Measurements from ENCODE around the gene UPF2. TPM values are rescaled to one million over a fixed set of nuclear protein-coding genes. Genes with fewer than 3 reads are reported as not detected.

The UPF2 gene
- total and polyA plus RNA-seq, 2 donors (not counting 1 experiment from before 2014, with no cell fraction given), result 8.9 to 60.0 TPM

GRCh38 chr10:11910102-11910501, 132.5 kb downstream of the UPF2 start:
- H3K9me3 Mint-ChIP-seq (ENCODE audit: insufficient read depth), result no peaks in the 10 kb centered on the region

GRCh38 chr10:11909618-11910017, 133.0 kb downstream of the UPF2 start:
- no peak overlapping the region for H3K4me2 ChIP-seq (replicated peaks; ENCODE audit: low read depth, low read length, poor library complexity, severe bottlenecking)
- 95% methylated on average over 10 of the region's 10 CpGs for WGBS (ENCODE audit: insufficient coverage)
- ChIA-PET CTCF (no interaction called here), POLR2A (no interaction called here)
- H3K4me3 Mint-ChIP-seq, result no peak overlapping the region
- TF ChIP-seq CTCF (IDR thresholded peaks at IDR 0.05), result no peak
- no peak for TF ChIP-seq EZH2 (IDR thresholded peaks at IDR 0.05; ENCODE audit: borderline replicate concordance, insufficient read depth, low read depth, low read length, poor library complexity, severe bottlenecking)
- peaks cover 3% of the 10 kb centered on the region for H3K27me3 Mint-ChIP-seq
- peaks cover 2% of the 10 kb centered on the region for H3K4me1 Mint-ChIP-seq
- H3K4me1 ChIP-seq (ENCODE audit: control insufficient read depth in 2 of 2, insufficient read depth in 2 of 2, low read length in 2 of 2), result no peaks in the 10 kb centered on the region
- no peak overlapping the region for H3K27ac ChIP-seq (ENCODE audit: low read length in 2 of 2)
- H2AFZ ChIP-seq (ENCODE audit: insufficient read depth, low read depth, low read length, poor library complexity, severe bottlenecking), result no peak overlapping the region
- ATAC-seq (ENCODE audit: low read depth), result no peak
- H3K9me3 ChIP-seq (ENCODE audit: control extremely low read depth in 1 of 3, control insufficient read depth in 2 of 3, insufficient read depth in 1 of 3, low read length in 2 of 3), result no peaks in the 10 kb centered on the region
- no peaks in the 10 kb centered on the region for H3K9me3 Mint-ChIP-seq (ENCODE audit: insufficient read depth)
- H3K79me2 ChIP-seq (ENCODE audit: control insufficient read depth, insufficient read depth, low read length), result no peaks in the 10 kb centered on the region
- H3K4me3 ChIP-seq (ENCODE audit: control extremely low read depth in 1 of 5, extremely low read depth in 1 of 5, insufficient read depth in 1 of 5, low read depth in 2 of 5, low read length in 4 of 5), result no peak overlapping the region
- H4K20me1 ChIP-seq (ENCODE audit: control insufficient read depth, insufficient read depth, low read length, poor library complexity, severe bottlenecking), result no peaks in the 10 kb centered on the region
- intact Hi-C loops (cut with micrococcal nuclease), result no loop called here
- no peak overlapping the region for H3K27ac Mint-ChIP-seq
- H3K9ac ChIP-seq (ENCODE audit: low read length), result no peak overlapping the region
- no peaks in the 10 kb centered on the region for H3K27me3 ChIP-seq (replicated peaks in 1 of 4; ENCODE audit: control extremely low read depth in 1 of 4, control insufficient read depth in 3 of 4, insufficient read depth in 4 of 4, low read length in 3 of 4)
- no peaks in the 10 kb centered on the region for H3K36me3 ChIP-seq (replicated peaks in 1 of 2; ENCODE audit: control extremely low read depth in 1 of 2, control insufficient read depth in 1 of 2, extremely low read depth in 1 of 2, insufficient read depth in 2 of 2, low read length in 1 of 2)
- no peak for DNase-seq

More at GRCh38 chr10:11910102-11910501, 132.5 kb downstream of the UPF2 start:
- Histone ChIP-seq H3K4me2 (replicated peaks; ENCODE audit: low read depth, low read length, poor library complexity, severe bottlenecking) (no peak overlapping the region), H3K4me1 (ENCODE audit: control insufficient read depth in 2 of 2, insufficient read depth in 2 of 2, low read length in 2 of 2) (no peaks in the 10 kb centered on the region), H3K9ac (ENCODE audit: low read length) (no peak overlapping the region), H3K9me3 (ENCODE audit: control extremely low read depth in 1 of 3, control insufficient read depth in 2 of 3, insufficient read depth in 1 of 3, low read length in 2 of 3) (no peaks in the 10 kb centered on the region), H3K36me3 (replicated peaks in 1 of 2; ENCODE audit: control extremely low read depth in 1 of 2, control insufficient read depth in 1 of 2, extremely low read depth in 1 of 2, insufficient read depth in 2 of 2, low read length in 1 of 2) (no peaks in the 10 kb centered on the region), H3K27me3 (replicated peaks in 1 of 4; ENCODE audit: control extremely low read depth in 1 of 4, control insufficient read depth in 3 of 4, insufficient read depth in 4 of 4, low read length in 3 of 4) (no peaks in the 10 kb centered on the region), H4K20me1 (ENCODE audit: control insufficient read depth, insufficient read depth, low read length, poor library complexity, severe bottlenecking) (no peaks in the 10 kb centered on the region), H3K27ac (ENCODE audit: low read length in 2 of 2) (no peak overlapping the region), H2AFZ (ENCODE audit: insufficient read depth, low read depth, low read length, poor library complexity, severe bottlenecking) (no peak overlapping the region), H3K79me2 (ENCODE audit: control insufficient read depth, insufficient read depth, low read length) (no peaks in the 10 kb centered on the region), H3K4me3 (ENCODE audit: control extremely low read depth in 1 of 5, extremely low read depth in 1 of 5, insufficient read depth in 1 of 5, low read depth in 2 of 5, low read length in 4 of 5) (no peak overlapping the region)
- WGBS (ENCODE audit: insufficient coverage), result 91% methylated on average over 8 of the region's 10 CpGs
- ChIA-PET POLR2A (no interaction called here), CTCF (no interaction called here)
- no peak for TF ChIP-seq CTCF (IDR thresholded peaks at IDR 0.05)
- no peak for TF ChIP-seq EZH2 (IDR thresholded peaks at IDR 0.05; ENCODE audit: borderline replicate concordance, insufficient read depth, low read depth, low read length, poor library complexity, severe bottlenecking)
- intact Hi-C loops (cut with micrococcal nuclease), result no loop called here
- Mint-ChIP-seq H3K27ac (no peak overlapping the region), H3K4me3 (no peak overlapping the region), H3K27me3 (peaks cover 3% of the 10 kb centered on the region), H3K4me1 (peaks cover 2% of the 10 kb centered on the region)
- ATAC-seq (ENCODE audit: low read depth) (no peak), DNase-seq (no peak)

Data from B cell (primary cell).